DOHH2 (cell line): ENCODE results near the gene VPS45.
A peak's percentile ranks its signal among the peaks of the same experiment; 100 is the strongest.

Source experiments
- H3F3A ChIP-seq: fragments of 200-600 bp; sonication (generic), shearing (Covaris generic); 2 replicates; pipeline ENCODE4 v1.6.0; 2016; ENCODE audit warnings: antibody characterized with exemption, mild to moderate bottlenecking; ENCODE audit not compliant: control insufficient read depth, insufficient read depth
- H3K27ac ChIP-seq: fragments of 200-600 bp; sonication (generic); 2 replicates; pipeline ENCODE4 v1.5.1; 2014; ENCODE audit warnings: low read depth, mild to moderate bottlenecking, low read length, moderate library complexity
- H3K27me3 ChIP-seq: fragments of 200-600 bp; sonication (generic); 2 replicates; pipeline ENCODE4 v1.6.1; 2014; ENCODE audit warnings: mild to moderate bottlenecking, low read length, mixed read lengths; ENCODE audit not compliant: control insufficient read depth
- H3K36me3 ChIP-seq: fragments of 200-600 bp; sonication (generic); 2 replicates; pipeline ENCODE4 v1.6.1; 2014; ENCODE audit warnings: mild to moderate bottlenecking, low read length, moderate library complexity, mixed read lengths; ENCODE audit not compliant: control insufficient read depth
- H3K4me1 ChIP-seq: fragments of 200-600 bp; sonication (generic); 2 replicates; pipeline ENCODE4 v1.6.1; 2014; ENCODE audit warnings: mild to moderate bottlenecking, low read length, mixed read lengths; ENCODE audit not compliant: control insufficient read depth
- H3K4me2 ChIP-seq: fragments of 200-600 bp; sonication (generic); 2 replicates; pipeline ENCODE4 v1.6.0; 2014; ENCODE audit warnings: mild to moderate bottlenecking, low read length, moderate library complexity
- H3K4me3 ChIP-seq: fragments of 200-600 bp; sonication (generic); 2 replicates; pipeline ENCODE4 v1.5.1; 2014; ENCODE audit warnings: mild to moderate bottlenecking, low read length, mixed read lengths
- H3K79me2 ChIP-seq: fragments of 200-600 bp; sonication (generic); 2 replicates; pipeline ENCODE4 v1.6.1; 2014; ENCODE audit warnings: mild to moderate bottlenecking, low read length, mixed read lengths; ENCODE audit not compliant: control insufficient read depth
- H3K9me2 ChIP-seq: fragments of 200-600 bp; sonication (generic); replicated peaks from 2 replicates; pipeline ENCODE4 v1.6.1; 2014; ENCODE audit warnings: mild to moderate bottlenecking, low read length, mixed read lengths; ENCODE audit not compliant: control insufficient read depth
- H3K9me3 ChIP-seq: fragments of 200-600 bp; sonication (generic); 2 replicates; pipeline ENCODE4 v1.6.1; 2014; ENCODE audit warnings: antibody characterized with exemption, low read length, mixed read lengths; ENCODE audit not compliant: control insufficient read depth, insufficient read depth
- H4K20me1 ChIP-seq: fragments of 200-600 bp; sonication (generic); 2 replicates; pipeline ENCODE4 v1.6.0; 2014; ENCODE audit warnings: low read depth, mild to moderate bottlenecking, antibody characterized with exemption, low read length, moderate library complexity; ENCODE audit not compliant: control insufficient read depth, insufficient read depth
- CTCF ChIP-seq: fragments of 200-600 bp; sonication (generic); IDR thresholded peaks from one replicate; pipeline ENCODE4 v1.5.1; 2014; ENCODE audit warnings: antibody characterized with exemption, mild to moderate bottlenecking, low read depth, low read length; ENCODE audit not compliant: poor library complexity, severe bottlenecking
- EZH2phosphoT487 ChIP-seq: fragments of 200-600 bp; sonication (generic); IDR thresholded peaks from 2 replicates; pipeline ENCODE4 v1.6.1; 2017; ENCODE audit warnings: borderline replicate concordance, mild to moderate bottlenecking, antibody characterized with exemption, low read length, moderate library complexity, mixed read lengths

VPS45 gene

GRCh38 chr1:150109586-150109985, 42.0 kb downstream of the VPS45 start:
- Histone ChIP-seq H3F3A (peaks cover 4% of the 10 kb centered on the region; the same call in 1 of the 2 replicates), H3K9me3 (no peaks in the 10 kb centered on the region), H3K79me2 (no peaks in the 10 kb centered on the region), H3K4me3 (peak overlapping the region; percentile 23; the same call in 1 of the 2 replicates), H3K36me3 (peaks cover 10% of the 10 kb centered on the region), H4K20me1 (no peaks in the 10 kb centered on the region), H3K4me2 (peak overlapping the region; percentile 51), H3K9me2 (no peaks in the 10 kb centered on the region), H3K27ac (no peak overlapping the region), H3K4me1 (peaks cover 18% of the 10 kb centered on the region), H3K27me3 (no peaks in the 10 kb centered on the region)
- no peak for TF ChIP-seq CTCF
- no peak for TF ChIP-seq EZH2phosphoT487

- Histone ChIP-seq H3K79me2 (no peaks in the 10 kb centered on the region), H3K27me3 (no peaks in the 10 kb centered on the region), H3K27ac (no peak overlapping the region), H3K4me1 (peaks cover 18% of the 10 kb centered on the region), H3K9me2 (no peaks in the 10 kb centered on the region), H3F3A (peaks cover 4% of the 10 kb centered on the region; the same call in 1 of the 2 replicates), H3K36me3 (peaks cover 10% of the 10 kb centered on the region), H4K20me1 (no peaks in the 10 kb centered on the region), H3K4me3 (peak overlapping the region; percentile 23; the same call in 1 of the 2 replicates), H3K4me2 (peak overlapping the region; percentile 51), H3K9me3 (0 out of 2 replicates have a peak, but pooled peaks cover under 1% of the 10 kb centered on the region)
- TF ChIP-seq CTCF (no peak), EZH2phosphoT487 (no peak)
Measured at GRCh38 chr1:150110116-150110515, 42.5 kb downstream of the VPS45 start.

GRCh38 chr1:150111670-150112069, 44.1 kb downstream of the VPS45 start:
- H3K27ac ChIP-seq = no peak overlapping the region
- TF ChIP-seq EZH2phosphoT487 = no peak
- no peak for TF ChIP-seq CTCF
- H4K20me1 ChIP-seq = no peaks in the 10 kb centered on the region
- H3K36me3 ChIP-seq = peaks cover 12% of the 10 kb centered on the region
- H3K4me3 ChIP-seq = no peak overlapping the region
- H3K27me3 ChIP-seq = no peaks in the 10 kb centered on the region
- H3K79me2 ChIP-seq = no peaks in the 10 kb centered on the region
- H3K4me2 ChIP-seq = no peak overlapping the region
- H3F3A ChIP-seq = peaks cover 4% of the 10 kb centered on the region; the same call in 1 of the 2 replicates
- H3K9me2 ChIP-seq = no peaks in the 10 kb centered on the region
- H3K9me3 ChIP-seq = peaks cover 6% of the 10 kb centered on the region; the same call in 1 of the 2 replicates
- peaks cover 18% of the 10 kb centered on the region for H3K4me1 ChIP-seq
